H1 (cell line): ENCODE results near the gene SLC12A8.

ENCODE experiments used
- CTCF ChIP-seq, 3 experiments: IDR thresholded peaks; 1 replicate in 2 of 3; 2 replicates in 1 of 3; pipeline versions ENCODE4 v1.5.1 to v1.6.1; 2011; ENCODE audit warnings: low read length in 3 of 3, mild to moderate bottlenecking in 3 of 3, inconsistent platforms in 2 of 3, low read depth in 1 of 3, moderate library complexity in 1 of 3; ENCODE audit not compliant: insufficient read depth in 1 of 3; ENCODE audit errors: control extremely low read depth in 1 of 3
- EP300 ChIP-seq, 2 experiments: IDR thresholded peaks; 1 replicate in 1 of 2; 2 replicates in 1 of 2; pipeline ENCODE4 v1.6.1; 2011 to 2012; ENCODE audit warnings: low read depth in 2 of 2, low read length in 2 of 2, mild to moderate bottlenecking in 2 of 2, borderline replicate concordance in 1 of 2, inconsistent platforms in 1 of 2, moderate library complexity in 1 of 2
- FOSL1 ChIP-seq: IDR thresholded peaks from 2 replicates; pipeline ENCODE4 v1.6.1; 2011; ENCODE audit warnings: mild to moderate bottlenecking, low read depth, low read length, moderate library complexity; ENCODE audit not compliant: insufficient read depth
- GABPA ChIP-seq: IDR thresholded peaks from 2 replicates; pipeline ENCODE4 v1.6.1; 2011; ENCODE audit warnings: mild to moderate bottlenecking, low read length, moderate library complexity, borderline replicate concordance; ENCODE audit not compliant: insufficient read depth
- YY1 ChIP-seq: IDR thresholded peaks from 2 replicates; pipeline ENCODE4 v1.6.1; 2011; ENCODE audit warnings: low read depth, mild to moderate bottlenecking, low read length

GRCh38 chr3:125051715-125052581 lies 160.6 kb downstream of the SLC12A8 start:
- TF ChIP-seq CTCF (IDR thresholded peaks at IDR 0.05; ENCODE audit: control extremely low read depth in 1 of 3, insufficient read depth in 1 of 3, low read depth in 1 of 3, low read length in 3 of 3) (no peak), FOSL1 (no peak), YY1 (no peak), EP300 (IDR thresholded peaks at IDR 0.05; ENCODE audit: borderline replicate concordance in 1 of 2, low read depth in 2 of 2, low read length in 2 of 2) (no peak), GABPA (no peak)
